Panc1 (cell line): ENCODE measurements around the gene CDC37L1.

ENCODE experiments used
- CTCF ChIP-seq: fragments of 450-650 bp; IDR thresholded peaks from 2 replicates; pipeline ENCODE4 v1.5.1; 2017; ENCODE audit warnings: mild to moderate bottlenecking
- POLR2AphosphoS5 ChIP-seq: IDR thresholded peaks from 2 replicates; pipeline ENCODE4 v1.6.1; 2012; ENCODE audit warnings: mild to moderate bottlenecking, low read depth, low read length, moderate library complexity

DNA sequence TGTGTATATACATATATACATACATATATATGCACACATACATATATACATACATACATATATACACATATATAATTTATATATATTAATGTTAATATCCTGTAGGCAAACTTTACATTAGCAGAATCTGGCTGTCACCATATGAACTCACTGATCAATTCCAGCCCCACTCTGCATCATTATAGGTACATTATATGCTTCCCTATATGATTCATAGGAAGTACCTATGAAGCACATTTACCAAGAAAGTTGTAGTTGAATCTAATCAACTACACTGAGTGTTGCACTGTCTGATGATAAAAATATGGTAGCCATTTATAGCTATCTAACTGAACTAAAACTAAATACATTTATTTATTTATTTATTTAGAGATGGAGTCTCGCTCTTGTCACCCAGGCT, 7.6 kb upstream of the CDC37L1 start:
- TF ChIP-seq CTCF (no peak), POLR2AphosphoS5 (no peak)
